Measurements from ENCODE around the gene BAZ1B.

GRCh38 chr7:73565675-73566340 is 43.7 kb upstream of the BAZ1B start:
- TF ChIP-seq CTCF (conservative IDR thresholded peaks at IDR 0.05; ENCODE audit: low read length): no peak
- no peak for TF ChIP-seq EZH2phosphoT487 (IDR thresholded peaks at IDR 0.05; ENCODE audit: borderline replicate concordance, low read depth, low read length)

Data from OCI-LY7 (cell line).